ENCODE data around the gene NTN5.
A peak's percentile ranks its signal among the peaks of the same experiment; 100 is the strongest.
"Not testable (repeated sequence)": the region's sequence is repeated elsewhere in the genome, so short reads cannot be mapped to it uniquely, and the experiment has no call there.

NTN5 gene

GRCh38 chr19:48698046-48698445, 25.2 kb upstream of the NTN5 start:
- Histone ChIP-seq H3K27me3 (replicated peaks in 2 of 5; ENCODE audit: control insufficient read depth in 4 of 5, insufficient read depth in 5 of 5, low read length in 4 of 5) (no peaks in the 10 kb centered on the region), H3K4me3 (ENCODE audit: control insufficient read depth in 1 of 7, extremely low read depth in 1 of 7, insufficient read depth in 4 of 7, low read depth in 2 of 7, low read length in 6 of 7) (peak overlapping the region in 1 of 7 experiments; percentile 38), H3K36me3 (ENCODE audit: control insufficient read depth in 4 of 4, insufficient read depth in 4 of 4, low read length in 3 of 4) (peaks cover 0 to 5% (median 3%) of the 10 kb centered on the region in 4 experiments), H3K4me1 (ENCODE audit: control extremely low read depth in 1 of 4, control insufficient read depth in 4 of 4, insufficient read depth in 4 of 4, low read length in 3 of 4) (peaks cover 0 to 26% (median 22%) of the 10 kb centered on the region in 4 experiments), H3K27ac (ENCODE audit: insufficient read depth in 1 of 2, low read depth in 1 of 2, low read length in 2 of 2, poor library complexity in 1 of 2, severe bottlenecking in 2 of 2) (no peak overlapping the region), H3K9me3 (ENCODE audit: control extremely low read depth in 1 of 5, control insufficient read depth in 4 of 5, insufficient read depth in 2 of 5, low read depth in 1 of 5, low read length in 4 of 5) (no peaks in the 10 kb centered on the region)
- peak; percentile 67 to 86 (median 85) for DNase-seq
- WGBS (ENCODE audit: insufficient coverage) = 4% methylated on average over 4 of the region's 4 CpGs
- ChIA-PET CTCF (interaction anchor here (1.1 to 2.8 kb wide), 2 partner anchors 23 to 41 kb away, joined by 4 to 18 read pairs; no protein-coding TSS in a partner anchor), POLR2A (interaction anchor here (0.6 to 0.9 kb wide), 3 partner anchors 27 to 400 kb away, joined by 3 to 7 read pairs (median 3); no protein-coding TSS in a partner anchor)

GRCh38 chr19:48696353-48697010, 23.7 kb upstream of the NTN5 start:
- no peak overlapping the region for H3K27ac ChIP-seq (ENCODE audit: insufficient read depth in 1 of 2, low read depth in 1 of 2, low read length in 2 of 2, poor library complexity in 1 of 2, severe bottlenecking in 2 of 2)
- no peaks in the 10 kb centered on the region for H3K9me3 ChIP-seq (ENCODE audit: control extremely low read depth in 1 of 5, control insufficient read depth in 4 of 5, insufficient read depth in 2 of 5, low read depth in 1 of 5, low read length in 4 of 5)
- CTCF ChIA-PET = interaction anchor here (0.9 to 1.5 kb wide), 3 partner anchors 17 to 45 kb away, joined by 3 to 5 read pairs (median 4); no protein-coding TSS in a partner anchor
- no peaks in the 10 kb centered on the region for H3K27me3 ChIP-seq (replicated peaks in 2 of 5; ENCODE audit: control insufficient read depth in 4 of 5, insufficient read depth in 5 of 5, low read length in 4 of 5)
- WGBS (ENCODE audit: insufficient coverage) = 3% methylated on average over 24 of the region's 34 CpGs
- H3K4me1 ChIP-seq (ENCODE audit: control extremely low read depth in 1 of 4, control insufficient read depth in 4 of 4, insufficient read depth in 4 of 4, low read length in 3 of 4) = peaks cover 0 to 26% (median 22%) of the 10 kb centered on the region in 4 experiments
- POLR2A ChIA-PET = no interaction called here
- peak in 2 of 3 donors; percentile 43 to 45 for DNase-seq
- peak overlapping the region; percentile 33 to 82 (median 61) for H3K4me3 ChIP-seq (ENCODE audit: control insufficient read depth in 1 of 7, extremely low read depth in 1 of 7, insufficient read depth in 4 of 7, low read depth in 2 of 7, low read length in 6 of 7)
- peaks cover 0 to 3% (median 1%) of the 10 kb centered on the region in 4 experiments for H3K36me3 ChIP-seq (ENCODE audit: control insufficient read depth in 4 of 4, insufficient read depth in 4 of 4, low read length in 3 of 4)

- Histone ChIP-seq H3K4me3 (ENCODE audit: control insufficient read depth in 1 of 7, extremely low read depth in 1 of 7, insufficient read depth in 4 of 7, low read depth in 2 of 7, low read length in 6 of 7) (peak within 1 kb of the TSS; percentile 33 to 82 (median 61)), H3K9me3 (ENCODE audit: control extremely low read depth in 1 of 5, control insufficient read depth in 4 of 5, insufficient read depth in 2 of 5, low read depth in 1 of 5, low read length in 4 of 5) (no peaks in the 10 kb centered on the region), H3K4me1 (ENCODE audit: control extremely low read depth in 1 of 4, control insufficient read depth in 4 of 4, insufficient read depth in 4 of 4, low read length in 3 of 4) (peaks cover 0 to 26% (median 22%) of the 10 kb centered on the region in 4 experiments), H3K27ac (ENCODE audit: insufficient read depth in 1 of 2, low read depth in 1 of 2, low read length in 2 of 2, poor library complexity in 1 of 2, severe bottlenecking in 2 of 2) (no peak within 1 kb of the TSS), H3K27me3 (replicated peaks in 2 of 5; ENCODE audit: control insufficient read depth in 4 of 5, insufficient read depth in 5 of 5, low read length in 4 of 5) (no peaks in the 10 kb centered on the region), H3K36me3 (ENCODE audit: control insufficient read depth in 4 of 4, insufficient read depth in 4 of 4, low read length in 3 of 4) (peaks cover 0 to 3% (median 0%) of the 10 kb centered on the region in 4 experiments)
- ChIA-PET CTCF (interaction anchor here (1.3 to 1.5 kb wide), 2 partner anchors 20 to 45 kb away, joined by 3 to 5 read pairs; no protein-coding TSS in a partner anchor), POLR2A (no interaction called here)
- 56% methylated on average over 8 of the region's 16 CpGs for WGBS (ENCODE audit: insufficient coverage)
- no peak for DNase-seq
These were observed 23.0 kb upstream of the NTN5 start, which contains the start of gene FUT2 for GRCh38 chr19:48695743-48696352. Gene FUT2 (plus strand): TSS chr19:48695971. CDS start chr19:48702957, 6,986 bp downstream.

GRCh38 chr19:48693629-48694028, 20.8 kb upstream of the NTN5 start:
- POLR2A ChIA-PET = not testable (repeated sequence)
- 96% methylated on average over 7 of the region's 9 CpGs for WGBS (ENCODE audit: insufficient coverage)

GRCh38 chr19:48689449-48689848, 16.6 kb upstream of the NTN5 start:
- ChIA-PET POLR2A (no interaction called here), CTCF (interaction anchor here (2.0 kb wide), 1 partner anchor 15 kb away, joined by 5 read pairs; no protein-coding TSS in a partner anchor)
- no peaks in the 10 kb centered on the region for H3K9me3 ChIP-seq (ENCODE audit: control extremely low read depth in 1 of 5, control insufficient read depth in 4 of 5, insufficient read depth in 2 of 5, low read depth in 1 of 5, low read length in 4 of 5)
- DNase-seq = no peak
- no peak overlapping the region for H3K4me3 ChIP-seq (ENCODE audit: control insufficient read depth in 1 of 7, extremely low read depth in 1 of 7, insufficient read depth in 4 of 7, low read depth in 2 of 7, low read length in 6 of 7)
- no peak overlapping the region for H3K27ac ChIP-seq (ENCODE audit: insufficient read depth in 1 of 2, low read depth in 1 of 2, low read length in 2 of 2, poor library complexity in 1 of 2, severe bottlenecking in 2 of 2)
- no peaks in the 10 kb centered on the region for H3K4me1 ChIP-seq (ENCODE audit: control extremely low read depth in 1 of 4, control insufficient read depth in 4 of 4, insufficient read depth in 4 of 4, low read length in 3 of 4)
- WGBS (ENCODE audit: insufficient coverage) = 95% methylated on average over 6 of the region's 7 CpGs
- H3K27me3 ChIP-seq (replicated peaks in 2 of 5; ENCODE audit: control insufficient read depth in 4 of 5, insufficient read depth in 5 of 5, low read length in 4 of 5) = no peaks in the 10 kb centered on the region
- H3K36me3 ChIP-seq (ENCODE audit: control insufficient read depth in 4 of 4, insufficient read depth in 4 of 4, low read length in 3 of 4) = no peaks in the 10 kb centered on the region

More at GRCh38 chr19:48693629-48694028, 20.8 kb upstream of the NTN5 start:
- H3K9me3 ChIP-seq (ENCODE audit: control extremely low read depth in 1 of 5, control insufficient read depth in 4 of 5, insufficient read depth in 2 of 5, low read depth in 1 of 5, low read length in 4 of 5); H3K4me3 ChIP-seq (ENCODE audit: control insufficient read depth in 1 of 7, extremely low read depth in 1 of 7, insufficient read depth in 4 of 7, low read depth in 2 of 7, low read length in 6 of 7); H3K27ac ChIP-seq (ENCODE audit: insufficient read depth in 1 of 2, low read depth in 1 of 2, low read length in 2 of 2, poor library complexity in 1 of 2, severe bottlenecking in 2 of 2); H3K36me3 ChIP-seq (ENCODE audit: control insufficient read depth in 4 of 4, insufficient read depth in 4 of 4, low read length in 3 of 4); H3K27me3 ChIP-seq (replicated peaks in 2 of 5; ENCODE audit: control insufficient read depth in 4 of 5, insufficient read depth in 5 of 5, low read length in 4 of 5); DNase-seq: not testable (repeated sequence)
- H3K4me1 ChIP-seq (ENCODE audit: control extremely low read depth in 1 of 4, control insufficient read depth in 4 of 4, insufficient read depth in 4 of 4, low read length in 3 of 4) = peaks cover 0 to 26% (median 22%) of the 10 kb centered on the region in 4 experiments
- CTCF ChIA-PET = interaction anchor here (0.6 kb wide), 1 partner anchor 32 kb away, joined by 3 read pairs; no protein-coding TSS in a partner anchor

- Histone ChIP-seq H3K9me3 (ENCODE audit: control extremely low read depth in 1 of 5, control insufficient read depth in 4 of 5, insufficient read depth in 2 of 5, low read depth in 1 of 5, low read length in 4 of 5) (no peaks in the 10 kb centered on the region), H3K27ac (ENCODE audit: insufficient read depth in 1 of 2, low read depth in 1 of 2, low read length in 2 of 2, poor library complexity in 1 of 2, severe bottlenecking in 2 of 2) (no peak overlapping the region), H3K36me3 (ENCODE audit: control insufficient read depth in 4 of 4, insufficient read depth in 4 of 4, low read length in 3 of 4) (no peaks in the 10 kb centered on the region), H3K4me3 (ENCODE audit: control insufficient read depth in 1 of 7, extremely low read depth in 1 of 7, insufficient read depth in 4 of 7, low read depth in 2 of 7, low read length in 6 of 7) (no peak overlapping the region), H3K4me1 (ENCODE audit: control extremely low read depth in 1 of 4, control insufficient read depth in 4 of 4, insufficient read depth in 4 of 4, low read length in 3 of 4) (peaks cover 0 to 3% (median 0%) of the 10 kb centered on the region in 4 experiments), H3K27me3 (replicated peaks in 2 of 5; ENCODE audit: control insufficient read depth in 4 of 5, insufficient read depth in 5 of 5, low read length in 4 of 5) (no peaks in the 10 kb centered on the region)
- no peak for DNase-seq
- ChIA-PET CTCF (interaction anchor here (0.6 to 2.0 kb wide), 3 partner anchors 13 to 100 kb away, joined by 3 to 5 read pairs (median 4); no protein-coding TSS in a partner anchor), POLR2A (no interaction called here)
- WGBS (ENCODE audit: insufficient coverage) = 90% methylated on average over 3 of the region's 3 CpGs
These were observed 15.0 kb upstream of the NTN5 start for GRCh38 chr19:48687776-48688175.
